HG02759 (cell line): Measurements from ENCODE around the gene OR10A5.
A peak's percentile ranks its signal among the peaks of the same experiment; 100 is the strongest.
"Not testable (repeated sequence)": the region's sequence is repeated elsewhere in the genome, so short reads cannot be mapped to it uniquely, and the experiment has no call there.

Experiments used
- ATAC-seq: cut with Tn5 transposase; IDR thresholded peaks from one replicate; pipeline ENCODE4 v1.9.1; 2021; ENCODE audit warnings: mild to moderate bottlenecking, moderate library complexity; ENCODE audit not compliant: unreplicated experiment

Gene OR10A5

GRCh38 chr11:6875761-6876160, 30.3 kb downstream of the OR10A5 start:
- ATAC-seq, result no peak

GRCh38 chr11:6876325-6876724, 30.8 kb downstream of the OR10A5 start, which contains the start of gene OR10A4:
OR10A4 (plus strand) TSS chr11:6876625; CDS start chr11:6876648, 23 bp downstream.
- no peak for ATAC-seq

- no peak for ATAC-seq
Observed at GRCh38 chr11:6876914-6877313, 31.4 kb downstream of the OR10A5 start.

GRCh38 chr11:6882751-6883150, 37.3 kb downstream of the OR10A5 start:
- no peak for ATAC-seq

GRCh38 chr11:6887711-6888110, 42.2 kb downstream of the OR10A5 start:
- ATAC-seq, result not testable (repeated sequence)

- no peak for ATAC-seq
Observed at GRCh38 chr11:6888830-6889229, 43.3 kb downstream of the OR10A5 start.

GRCh38 chr11:6889835-6890234, 44.4 kb downstream of the OR10A5 start:
- no peak for ATAC-seq

GRCh38 chr11:6892400-6892799, 46.9 kb downstream of the OR10A5 start, which contains the start of gene OR2D2:
OR2D2 (minus strand) TSS chr11:6892500; CDS start chr11:6892500, 0 bp downstream.
- ATAC-seq, result no peak

GRCh38 chr11:6894097-6894496, 48.6 kb downstream of the OR10A5 start:
- no peak for ATAC-seq

- ATAC-seq, result peak; percentile 81
Observed at GRCh38 chr11:6895010-6895409, 49.5 kb downstream of the OR10A5 start.
